ENCODE results near the gene SLC13A2. TPM values are rescaled to one million over a fixed set of nuclear protein-coding genes. Genes with fewer than 3 reads are reported as not detected.
A peak's percentile ranks its signal among the peaks of the same experiment; 100 is the strongest.

Gene SLC13A2
- total RNA-seq, 1 donor from 2014 or later: not detected

DNA sequence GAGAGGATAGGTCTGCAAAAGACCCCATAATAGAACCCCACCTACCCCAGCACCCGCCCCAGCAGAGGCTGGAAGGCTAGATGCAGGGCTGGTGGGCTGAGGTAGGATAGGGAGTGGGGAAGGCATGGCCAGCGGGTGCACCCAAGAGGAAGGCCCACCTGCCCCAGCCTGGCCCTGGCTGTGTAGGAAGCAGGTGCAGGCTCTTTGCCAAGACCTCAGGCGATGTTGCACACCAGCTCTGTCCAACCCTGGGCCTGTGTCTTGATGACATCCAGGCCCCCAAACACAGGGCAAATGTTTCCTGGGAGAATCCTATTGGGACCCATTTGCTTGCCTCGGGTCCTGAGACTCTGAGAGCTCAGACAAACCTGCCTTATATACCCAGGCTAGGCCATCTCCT is 66.8 kb downstream of the SLC13A2 start:
- DNase-seq (ENCODE audit: low read depth): no peak
- FAIRE-seq: no peak
- Histone ChIP-seq H3K27me3 (ENCODE audit: control insufficient read depth, insufficient read depth, low read length) (no peaks in the 10 kb centered on the region), H3K36me3 (ENCODE audit: control insufficient read depth, insufficient read depth, low read length) (no peaks in the 10 kb centered on the region), H3K4me3 (ENCODE audit: low read depth, low read length) (no peak overlapping the region)
- TF ChIP-seq, protein P1, sequence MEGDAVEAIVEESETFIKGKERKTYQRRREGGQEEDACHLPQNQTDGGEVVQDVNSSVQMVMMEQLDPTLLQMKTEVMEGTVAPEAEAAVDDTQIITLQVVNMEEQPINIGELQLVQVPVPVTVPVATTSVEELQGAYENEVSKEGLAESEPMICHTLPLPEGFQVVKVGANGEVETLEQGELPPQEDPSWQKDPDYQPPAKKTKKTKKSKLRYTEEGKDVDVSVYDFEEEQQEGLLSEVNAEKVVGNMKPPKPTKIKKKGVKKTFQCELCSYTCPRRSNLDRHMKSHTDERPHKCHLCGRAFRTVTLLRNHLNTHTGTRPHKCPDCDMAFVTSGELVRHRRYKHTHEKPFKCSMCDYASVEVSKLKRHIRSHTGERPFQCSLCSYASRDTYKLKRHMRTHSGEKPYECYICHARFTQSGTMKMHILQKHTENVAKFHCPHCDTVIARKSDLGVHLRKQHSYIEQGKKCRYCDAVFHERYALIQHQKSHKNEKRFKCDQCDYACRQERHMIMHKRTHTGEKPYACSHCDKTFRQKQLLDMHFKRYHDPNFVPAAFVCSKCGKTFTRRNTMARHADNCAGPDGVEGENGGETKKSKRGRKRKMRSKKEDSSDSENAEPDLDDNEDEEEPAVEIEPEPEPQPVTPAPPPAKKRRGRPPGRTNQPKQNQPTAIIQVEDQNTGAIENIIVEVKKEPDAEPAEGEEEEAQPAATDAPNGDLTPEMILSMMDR (IDR thresholded peaks at IDR 0.05; ENCODE audit: insufficient read depth, low read length, severe bottlenecking): no peak

DNA sequence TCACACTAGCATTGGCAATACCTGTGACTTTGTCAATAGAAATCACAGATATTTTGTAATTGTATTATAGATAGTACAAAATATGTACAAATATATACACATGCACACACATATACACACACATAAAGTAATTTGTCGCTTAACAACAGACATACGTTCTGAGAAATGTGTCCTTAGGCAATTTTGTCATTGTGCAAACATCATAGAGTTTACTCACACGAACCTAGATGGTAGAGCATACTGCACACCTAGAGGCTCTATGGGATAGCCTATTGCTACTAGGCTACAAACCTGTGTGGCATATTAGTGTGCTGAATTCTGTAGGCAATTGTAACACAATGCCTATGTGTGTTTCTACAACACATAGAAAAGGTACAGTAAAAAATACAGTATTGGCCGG is 68.0 kb downstream of the SLC13A2 start:
- TF ChIP-seq, protein P1 (IDR thresholded peaks at IDR 0.05; ENCODE audit: insufficient read depth, low read length, severe bottlenecking): no peak
- no peaks in the 10 kb centered on the region for H3K27me3 ChIP-seq (ENCODE audit: control insufficient read depth, insufficient read depth, low read length)
- FAIRE-seq (no peak), DNase-seq (ENCODE audit: low read depth) (peak; percentile 63)
- H3K36me3 ChIP-seq (ENCODE audit: control insufficient read depth, insufficient read depth, low read length): no peaks in the 10 kb centered on the region
- no peak overlapping the region for H3K4me3 ChIP-seq (ENCODE audit: low read depth, low read length)

DNA sequence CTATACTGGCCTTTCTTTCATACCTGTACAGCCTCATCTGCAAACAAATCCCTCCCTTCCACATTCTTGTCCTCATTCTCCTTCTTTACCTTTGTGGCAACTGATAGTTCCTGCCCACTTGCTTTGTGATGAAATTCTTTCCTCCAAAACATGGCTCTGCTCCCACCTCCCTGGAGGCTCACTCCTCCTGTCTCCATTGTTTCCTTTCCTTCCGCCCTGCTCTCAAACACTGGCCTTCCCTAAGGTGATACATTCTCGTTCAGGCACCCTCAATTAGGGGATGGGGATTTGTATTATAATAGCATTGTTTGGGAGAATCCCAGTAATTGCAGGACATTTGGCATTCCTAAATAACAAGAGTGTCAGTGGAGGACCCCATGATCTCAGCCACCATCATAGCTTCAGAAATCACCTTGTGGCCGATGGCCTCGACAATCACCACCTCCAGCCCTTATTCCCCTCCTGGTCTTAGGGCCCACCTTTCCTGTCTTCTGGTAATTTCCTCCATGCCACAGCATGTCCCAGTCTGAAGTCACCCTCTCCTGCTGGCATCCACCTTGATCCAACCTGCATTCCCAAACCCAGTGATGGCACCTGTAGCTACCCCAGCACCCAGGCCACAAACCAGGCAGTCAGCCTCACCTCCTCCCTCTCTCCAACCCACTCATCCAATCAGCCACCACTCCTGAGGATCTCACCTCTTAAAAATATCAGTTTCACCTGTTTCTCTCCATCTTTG is 71.1 kb downstream of the SLC13A2 start:
- Histone ChIP-seq H3K27me3 (ENCODE audit: control insufficient read depth, insufficient read depth, low read length) (no peaks in the 10 kb centered on the region), H3K4me3 (ENCODE audit: low read depth, low read length) (no peak overlapping the region), H3K36me3 (ENCODE audit: control insufficient read depth, insufficient read depth, low read length) (peaks cover 3% of the 10 kb centered on the region)
- no peak for DNase-seq (ENCODE audit: low read depth)
- no peak for FAIRE-seq
- TF ChIP-seq, protein P1 (IDR thresholded peaks at IDR 0.05; ENCODE audit: insufficient read depth, low read length, severe bottlenecking): no peak

DNA sequence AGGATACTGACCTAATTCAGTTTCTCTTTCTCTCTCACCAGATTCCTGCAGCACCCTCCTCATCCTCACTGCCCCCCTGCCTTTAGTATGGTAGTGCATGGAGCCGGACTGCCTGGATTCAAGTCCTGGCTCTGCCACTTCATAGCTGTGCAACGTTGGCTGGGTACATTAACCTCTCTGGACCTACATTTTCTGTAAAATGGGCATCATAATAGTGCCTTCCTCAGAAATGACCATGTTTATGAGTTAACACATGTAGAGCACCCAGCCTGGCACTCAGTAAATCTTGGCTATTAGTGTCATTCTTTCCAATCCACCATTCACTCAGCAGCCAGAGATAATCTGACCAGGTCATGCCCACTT is 71.7 kb downstream of the SLC13A2 start:
- Histone ChIP-seq H3K36me3 (ENCODE audit: control insufficient read depth, insufficient read depth, low read length) (peaks cover 3% of the 10 kb centered on the region), H3K27me3 (ENCODE audit: control insufficient read depth, insufficient read depth, low read length) (no peaks in the 10 kb centered on the region), H3K4me3 (ENCODE audit: low read depth, low read length) (no peak overlapping the region)
- DNase-seq (ENCODE audit: low read depth) (no peak), FAIRE-seq (no peak)
- TF ChIP-seq, protein P1 (IDR thresholded peaks at IDR 0.05; ENCODE audit: insufficient read depth, low read length, severe bottlenecking): no peak

DNA sequence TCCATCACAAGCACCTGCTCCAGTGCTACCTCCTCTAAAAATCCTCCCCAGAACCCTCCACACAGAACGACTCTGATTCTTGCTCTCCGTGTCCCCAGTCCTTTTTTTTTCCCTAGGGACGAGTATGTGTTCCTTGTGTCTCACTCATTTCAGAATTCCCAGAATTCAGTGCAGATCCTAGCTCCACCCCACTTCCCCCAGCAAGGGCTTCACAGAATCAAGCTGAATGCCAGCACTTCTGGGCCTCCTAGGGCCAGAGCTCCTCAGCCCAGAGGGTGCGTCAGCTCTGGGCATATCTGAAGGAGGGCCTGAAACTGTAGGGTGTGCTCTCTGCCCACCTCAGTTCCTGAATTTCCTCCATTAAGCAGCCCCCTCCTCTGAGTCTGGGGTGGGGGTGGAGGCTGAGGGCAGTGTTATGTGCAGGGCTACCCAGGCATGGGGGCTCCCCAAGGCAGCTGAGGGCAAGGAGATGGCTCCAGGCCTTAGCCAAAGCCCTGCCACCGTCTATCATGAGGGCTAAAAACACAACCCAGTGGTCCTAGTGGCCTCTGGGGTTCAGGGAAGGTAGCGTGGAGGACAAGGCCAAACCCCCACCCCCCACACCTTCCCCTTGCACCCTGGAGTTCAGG is 72.5 kb downstream of the SLC13A2 start:
- Histone ChIP-seq H3K4me3 (ENCODE audit: low read depth, low read length) (no peak overlapping the region), H3K36me3 (ENCODE audit: control insufficient read depth, insufficient read depth, low read length) (peaks cover 3% of the 10 kb centered on the region), H3K27me3 (ENCODE audit: control insufficient read depth, insufficient read depth, low read length) (no peaks in the 10 kb centered on the region)
- TF ChIP-seq, protein P1 (IDR thresholded peaks at IDR 0.05; ENCODE audit: insufficient read depth, low read length, severe bottlenecking): no peak
- DNase-seq (ENCODE audit: low read depth) (no peak), FAIRE-seq (no peak)
